Epithelial cell of proximal tubule (primary cell): ENCODE data around the gene TP53RK. TPM values are rescaled to one million over a fixed set of nuclear protein-coding genes. Genes with fewer than 3 reads are reported as not detected.

Source experiments
- DNase-seq: peaks from one replicate; pipeline ENCODE4 v3.0.0-alpha.2; 2011; ENCODE audit warnings: low read depth
- H3K4me3 ChIP-seq: 2 replicates; pipeline ENCODE4 v1.5.1; 2011; ENCODE audit warnings: low read depth, mild to moderate bottlenecking, low read length
- CTCF ChIP-seq: conservative IDR thresholded peaks from 2 replicates; pipeline ENCODE4 v1.5.1; 2012; ENCODE audit warnings: low read depth, mild to moderate bottlenecking, low read length
- total RNA-seq: library from RNA; depleted of rRNA; stranded (reverse); fragments of >200 nt; gene quantifications from 2 replicates; pipeline ENCODE4 v1.2.3, GENCODE V29; 2015

Gene TP53RK
- total RNA-seq, 1 donor from 2014 or later, result 22.8 TPM

- TF ChIP-seq CTCF, result no peak
- no peak overlapping the region for H3K4me3 ChIP-seq
- no peak for DNase-seq
These were observed 22.3 kb downstream of the TP53RK start for GRCh38 chr20:46666818-46667515.

- DNase-seq, result no peak
- H3K4me3 ChIP-seq, result no peak overlapping the region
- TF ChIP-seq CTCF, result no peak
These were observed 22.9 kb downstream of the TP53RK start for GRCh38 chr20:46666306-46666705.

- no peak overlapping the region for H3K4me3 ChIP-seq
- TF ChIP-seq CTCF, result no peak
- no peak for DNase-seq
These were observed 23.6 kb downstream of the TP53RK start for GRCh38 chr20:46665602-46666001.

- H3K4me3 ChIP-seq, result no peak overlapping the region
- DNase-seq, result no peak
- TF ChIP-seq CTCF, result no peak
These were observed 25.7 kb downstream of the TP53RK start for GRCh38 chr20:46663531-46663930.

- no peak for TF ChIP-seq CTCF
- no peak overlapping the region for H3K4me3 ChIP-seq
- no peak for DNase-seq
These were observed 27.6 kb downstream of the TP53RK start for GRCh38 chr20:46661659-46662058.

GRCh38 chr20:46660487-46660886 is 28.8 kb downstream of the TP53RK start:
- no peak for TF ChIP-seq CTCF
- no peak for DNase-seq
- H3K4me3 ChIP-seq, result no peak overlapping the region

- no peak overlapping the region for H3K4me3 ChIP-seq
- TF ChIP-seq CTCF, result no peak
- no peak for DNase-seq
These were observed 31.6 kb downstream of the TP53RK start for GRCh38 chr20:46657618-46658017.
